ENCODE data around the gene PIEZO2. TPM values are rescaled to one million over a fixed set of nuclear protein-coding genes. Genes with fewer than 3 reads are reported as not detected.

The PIEZO2 gene
- polyA plus RNA-seq, 1 experiment = 4.6 TPM

GRCh38 chr18:11078491-11078890, 70.9 kb downstream of the PIEZO2 start:
- TF ChIP-seq CTCF (IDR thresholded peaks at IDR 0.05; ENCODE audit: insufficient read depth, low read depth, low read length) = no peak
- Histone ChIP-seq H3K27me3 (ENCODE audit: control insufficient read depth, insufficient read depth, low read length) (no peaks in the 10 kb centered on the region), H3K36me3 (ENCODE audit: control insufficient read depth, insufficient read depth, low read length) (no peaks in the 10 kb centered on the region), H3K4me3 (ENCODE audit: low read depth, low read length) (no peak overlapping the region)
- DNase-seq (ENCODE audit: low read depth) = no peak
- CTCF ChIA-PET = interaction anchor here (1.1 kb wide), 1 partner anchor 23 kb away, joined by 3 read pairs; no protein-coding TSS in a partner anchor
- POLR2A ChIA-PET = no interaction called here

- CTCF ChIA-PET = interaction anchor here (1.2 kb wide), 1 partner anchor 36 kb away, joined by 4 read pairs; no protein-coding TSS in a partner anchor
- H3K4me3 ChIP-seq (ENCODE audit: low read depth, low read length) = no peak overlapping the region
- no peaks in the 10 kb centered on the region for H3K36me3 ChIP-seq (ENCODE audit: control insufficient read depth, insufficient read depth, low read length)
- H3K27me3 ChIP-seq (ENCODE audit: control insufficient read depth, insufficient read depth, low read length) = no peaks in the 10 kb centered on the region
- no peak for DNase-seq (ENCODE audit: low read depth)
- POLR2A ChIA-PET = no interaction called here
- no peak for TF ChIP-seq CTCF (IDR thresholded peaks at IDR 0.05; ENCODE audit: insufficient read depth, low read depth, low read length)
Measured at GRCh38 chr18:11077548-11078187, 71.7 kb downstream of the PIEZO2 start.

- ChIA-PET CTCF (interaction anchor here (0.8 to 1.5 kb wide), 2 partner anchors 18 to 34 kb away, joined by 3 to 4 read pairs; no protein-coding TSS in a partner anchor), POLR2A (interaction anchor here (0.6 kb wide), 1 partner anchor 1112 kb away, joined by 4 read pairs; no protein-coding TSS in a partner anchor)
- no peaks in the 10 kb centered on the region for H3K27me3 ChIP-seq (ENCODE audit: control insufficient read depth, insufficient read depth, low read length)
- no peak overlapping the region for H3K4me3 ChIP-seq (ENCODE audit: low read depth, low read length)
- no peak for DNase-seq (ENCODE audit: low read depth)
- no peak for TF ChIP-seq CTCF (IDR thresholded peaks at IDR 0.05; ENCODE audit: insufficient read depth, low read depth, low read length)
- no peaks in the 10 kb centered on the region for H3K36me3 ChIP-seq (ENCODE audit: control insufficient read depth, insufficient read depth, low read length)
Measured at GRCh38 chr18:11074889-11075288, 74.5 kb downstream of the PIEZO2 start.

GRCh38 chr18:11073971-11074370, 75.4 kb downstream of the PIEZO2 start:
- H3K4me3 ChIP-seq (ENCODE audit: low read depth, low read length) = no peak overlapping the region
- ChIA-PET CTCF (interaction anchor here (0.8 to 1.5 kb wide), 2 partner anchors 18 to 33 kb away, joined by 3 to 4 read pairs; no protein-coding TSS in a partner anchor), POLR2A (no interaction called here)
- no peak for TF ChIP-seq CTCF (IDR thresholded peaks at IDR 0.05; ENCODE audit: insufficient read depth, low read depth, low read length)
- no peak for DNase-seq (ENCODE audit: low read depth)
- no peaks in the 10 kb centered on the region for H3K36me3 ChIP-seq (ENCODE audit: control insufficient read depth, insufficient read depth, low read length)
- H3K27me3 ChIP-seq (ENCODE audit: control insufficient read depth, insufficient read depth, low read length) = no peaks in the 10 kb centered on the region

- H3K27me3 ChIP-seq (ENCODE audit: control insufficient read depth, insufficient read depth, low read length) = no peaks in the 10 kb centered on the region
- no peak for DNase-seq (ENCODE audit: low read depth)
- ChIA-PET POLR2A (no interaction called here), CTCF (no interaction called here)
- TF ChIP-seq CTCF (IDR thresholded peaks at IDR 0.05; ENCODE audit: insufficient read depth, low read depth, low read length) = no peak
- no peaks in the 10 kb centered on the region for H3K36me3 ChIP-seq (ENCODE audit: control insufficient read depth, insufficient read depth, low read length)
- H3K4me3 ChIP-seq (ENCODE audit: low read depth, low read length) = no peak overlapping the region
Measured at GRCh38 chr18:11072632-11073031, 76.7 kb downstream of the PIEZO2 start.

Measured in BJ (cell line).